Small intestine (tissue), 7 donors: ENCODE measurements around the gene TNFRSF6B. TPM values are rescaled to one million over a fixed set of nuclear protein-coding genes. Genes with fewer than 3 reads are reported as not detected.
"Not testable (repeated sequence)": the region's sequence is repeated elsewhere in the genome, so short reads cannot be mapped to it uniquely, and the experiment has no call there.

Source experiments
- DNase-seq, 2 donors: peaks; one replicate each; pipeline versions ENCODE4 v3.0.0 to v3.0.0-alpha.2; 2013
- FAIRE-seq: peaks from 2 replicates; lab custom pipeline; 2012; peaks lifted over from hg19 to GRCh38; lab: Jason Lieb, UNC
- H3K27ac ChIP-seq, 3 donors: one replicate each; pipeline ENCODE4 v1.5.1; 2013; ENCODE audit warnings: low read length in 2 of 3, mild to moderate bottlenecking in 2 of 3, control low read depth in 1 of 3, inconsistent platforms in 1 of 3, low read depth in 1 of 3, moderate library complexity in 1 of 3
- H3K27me3 ChIP-seq, 3 donors: one replicate each; pipeline ENCODE4 v1.6.1; 2013; ENCODE audit warnings: low read length in 3 of 3, inconsistent platforms in 1 of 3; ENCODE audit not compliant: control insufficient read depth in 3 of 3, insufficient read depth in 3 of 3
- H3K36me3 ChIP-seq, 3 donors: one replicate each; pipeline ENCODE4 v1.6.1; 2013; ENCODE audit warnings: low read length in 3 of 3, inconsistent platforms in 1 of 3, low read depth in 1 of 3, mild to moderate bottlenecking in 1 of 3, moderate library complexity in 1 of 3; ENCODE audit not compliant: control insufficient read depth in 3 of 3, insufficient read depth in 2 of 3
- H3K4me1 ChIP-seq, 3 donors: one replicate each; pipeline ENCODE4 v1.6.1; 2013; ENCODE audit warnings: low read length in 2 of 3, inconsistent platforms in 1 of 3, low read depth in 1 of 3, mild to moderate bottlenecking in 1 of 3, moderate library complexity in 1 of 3; ENCODE audit not compliant: control insufficient read depth in 3 of 3, insufficient read depth in 2 of 3
- H3K4me3 ChIP-seq, 3 donors: one replicate each; pipeline ENCODE4 v1.5.1; 2013; ENCODE audit warnings: low read length in 3 of 3, control low read depth in 1 of 3, inconsistent platforms in 1 of 3, low read depth in 1 of 3, mild to moderate bottlenecking in 1 of 3, moderate library complexity in 1 of 3
- H3K9me3 ChIP-seq, 2 donors: one replicate each; pipeline ENCODE4 v1.6.1; 2013; ENCODE audit warnings: low read depth in 1 of 2, low read length in 1 of 2; ENCODE audit not compliant: control insufficient read depth in 2 of 2, insufficient read depth in 1 of 2
- WGBS, 3 donors: extraction: QIAGEN DNeasy Blood & Tissue Kit; methylation state at CpG; one replicate each; pipeline ENCODE4 v1.1.7; 2013; 5-methylcytosine and 5-hydroxymethylcytosine counted together
- polyA plus RNA-seq, 4 donors: library from polyadenylated mRNA; stranded (reverse) in 3 of 4; unstranded in 1 of 4; fragments of 200-250 nt in 3 of 4; fragments of 120-200 nt in 1 of 4; gene quantifications; one replicate each; pipeline versions ENCODE4 v1.2.1 to v1.2.3, GENCODE V29; 2013
- donor health status: healthy with polysubstance abuse.
- donor health status: control.
- donor health status: control.
- donor health status: Bipolar disorder and iron deficiency.
- donor health status: healthy.

Gene TNFRSF6B
- polyA plus RNA-seq, 4 donors = 1.9 to 15.9 (median 5.8) TPM

DNA sequence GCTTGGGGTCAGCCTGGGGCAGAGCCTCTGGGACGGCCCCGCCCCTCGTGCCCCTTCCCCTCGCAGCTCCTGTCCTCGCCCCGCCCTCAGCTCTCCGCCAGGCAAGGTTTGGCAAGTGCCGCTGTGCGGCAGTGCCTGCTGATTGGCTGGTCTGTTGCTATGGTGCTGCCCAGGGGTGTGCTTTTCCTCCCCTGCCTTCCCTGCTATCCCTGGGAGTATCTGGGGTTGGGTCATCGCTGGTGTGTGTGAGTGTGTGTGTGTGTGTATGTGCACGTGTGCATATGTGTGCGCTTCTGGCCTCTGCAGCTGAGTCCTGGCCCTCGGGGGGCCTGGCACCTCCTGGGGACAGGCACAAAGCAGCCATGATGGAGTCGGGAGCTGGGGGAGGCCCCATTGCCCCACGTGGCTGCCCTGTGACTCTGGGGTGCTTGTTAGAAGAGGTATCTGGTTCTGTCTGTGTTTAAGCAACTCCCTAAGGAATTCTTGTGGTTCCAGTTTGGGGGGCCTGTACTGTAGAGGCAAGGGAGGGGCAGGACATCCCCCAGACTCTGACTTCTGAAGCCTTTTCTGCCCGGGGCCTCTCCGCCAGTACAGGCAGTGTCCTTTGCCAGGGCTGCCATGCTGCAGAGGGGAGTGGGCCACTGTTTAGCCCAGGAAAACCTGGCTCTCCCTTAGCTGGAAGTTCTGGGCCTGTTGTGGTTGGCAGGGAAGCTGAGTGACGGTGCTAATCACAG lies 31.4 kb upstream of the TNFRSF6B start:
- Histone ChIP-seq H3K4me3 (no peak overlapping the region), H3K9me3 (no peaks in the 10 kb centered on the region), H3K36me3 (peaks cover 6 to 77% (median 12%) of the 10 kb centered on the region in 3 donors), H3K27me3 (no peaks in the 10 kb centered on the region), H3K27ac (no peak overlapping the region), H3K4me1 (no peaks in the 10 kb centered on the region)
- FAIRE-seq = no peak
- DNase-seq = no peak
- 76 to 89% (median 81%) methylated on average over 16 to 18 of the region's 18 CpGs for WGBS, 3 donors

DNA sequence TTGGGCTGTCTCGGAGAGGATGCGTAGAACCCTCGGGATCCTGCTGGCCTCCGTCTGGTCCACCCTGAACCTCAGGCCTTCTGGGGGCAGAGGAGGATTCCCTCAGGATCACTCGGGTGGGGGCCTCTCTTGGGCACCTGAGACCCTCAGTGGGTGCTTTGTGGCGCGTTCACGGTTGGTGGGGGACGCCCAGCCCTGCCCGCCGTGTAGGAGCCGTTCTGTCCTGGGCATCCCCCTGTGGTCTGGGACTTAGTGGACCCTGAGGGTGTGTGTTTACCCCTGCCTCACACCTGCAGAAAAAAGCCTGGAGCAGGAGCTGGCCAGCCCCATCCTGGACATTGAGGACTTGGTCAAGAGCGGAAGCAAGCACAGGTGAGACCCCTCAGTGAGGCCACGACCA lies 30.7 kb upstream of the TNFRSF6B start:
- H3K9me3 ChIP-seq = no peaks in the 10 kb centered on the region
- DNase-seq (no peak), FAIRE-seq (no peak)
- no peak overlapping the region for H3K4me3 ChIP-seq
- H3K36me3 ChIP-seq = peaks cover 6 to 78% (median 12%) of the 10 kb centered on the region in 3 donors
- H3K27me3 ChIP-seq = no peaks in the 10 kb centered on the region
- H3K4me1 ChIP-seq = no peaks in the 10 kb centered on the region
- H3K27ac ChIP-seq = no peak overlapping the region
- 96 to 97% (median 97%) methylated on average over 14 of the region's 14 CpGs for WGBS, 3 donors

DNA sequence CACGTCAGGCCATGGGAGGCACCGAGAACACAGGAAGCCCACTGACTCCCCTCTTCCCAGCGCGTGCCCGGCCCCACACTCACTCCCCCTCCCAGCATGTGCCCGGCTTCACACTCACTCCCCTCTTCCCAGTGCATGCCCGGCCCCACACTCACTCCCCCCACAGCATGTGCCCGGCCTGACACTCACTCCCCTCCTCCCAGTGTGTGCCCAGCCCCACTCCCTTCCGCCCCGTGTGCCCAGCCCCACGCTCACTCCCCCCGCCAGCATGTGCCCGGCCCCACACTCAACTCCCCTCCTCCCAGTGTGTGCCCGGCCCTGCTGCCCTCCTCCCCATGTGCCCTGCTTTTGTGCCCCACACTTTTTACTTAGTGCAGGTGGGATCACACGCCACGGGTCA lies 28.6 kb upstream of the TNFRSF6B start:
- no peaks in the 10 kb centered on the region for H3K4me1 ChIP-seq
- no peak overlapping the region for H3K4me3 ChIP-seq
- DNase-seq (no peak), FAIRE-seq (no peak)
- no peak overlapping the region for H3K27ac ChIP-seq
- no peaks in the 10 kb centered on the region for H3K27me3 ChIP-seq
- H3K9me3 ChIP-seq = no peaks in the 10 kb centered on the region
- peaks cover 3 to 66% (median 15%) of the 10 kb centered on the region in 3 donors for H3K36me3 ChIP-seq
- 93 to 97% (median 97%) methylated on average over 14 to 16 of the region's 16 CpGs for WGBS, 3 donors

DNA sequence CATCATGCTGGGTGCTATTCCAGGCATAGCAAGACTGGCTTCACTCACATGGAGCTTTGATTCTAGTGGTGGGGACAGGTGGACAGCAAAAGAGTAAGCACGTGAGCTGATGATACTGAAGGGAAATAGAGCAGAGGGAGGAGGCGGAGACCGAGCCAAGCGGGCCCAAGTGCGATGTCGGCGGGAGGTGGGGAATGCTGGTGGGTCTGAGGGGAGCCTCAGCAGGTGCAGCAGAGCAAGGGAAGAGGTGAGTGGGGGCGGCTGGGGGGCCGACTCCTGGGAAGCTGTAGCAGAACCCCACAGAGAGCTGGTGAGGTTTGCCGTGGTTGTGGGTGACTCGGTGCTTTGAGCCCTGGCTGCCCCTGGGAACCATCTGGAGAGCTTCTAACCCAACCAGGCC lies 28.1 kb upstream of the TNFRSF6B start:
- FAIRE-seq (no peak), DNase-seq (no peak)
- Histone ChIP-seq H3K9me3 (no peaks in the 10 kb centered on the region), H3K27me3 (no peaks in the 10 kb centered on the region), H3K4me3 (no peak overlapping the region), H3K4me1 (no peaks in the 10 kb centered on the region), H3K27ac (no peak overlapping the region), H3K36me3 (peaks cover 0 to 62% (median 14%) of the 10 kb centered on the region in 3 donors)
- 92 to 95% (median 93%) methylated on average over 11 of the region's 11 CpGs for WGBS, 3 donors

DNA sequence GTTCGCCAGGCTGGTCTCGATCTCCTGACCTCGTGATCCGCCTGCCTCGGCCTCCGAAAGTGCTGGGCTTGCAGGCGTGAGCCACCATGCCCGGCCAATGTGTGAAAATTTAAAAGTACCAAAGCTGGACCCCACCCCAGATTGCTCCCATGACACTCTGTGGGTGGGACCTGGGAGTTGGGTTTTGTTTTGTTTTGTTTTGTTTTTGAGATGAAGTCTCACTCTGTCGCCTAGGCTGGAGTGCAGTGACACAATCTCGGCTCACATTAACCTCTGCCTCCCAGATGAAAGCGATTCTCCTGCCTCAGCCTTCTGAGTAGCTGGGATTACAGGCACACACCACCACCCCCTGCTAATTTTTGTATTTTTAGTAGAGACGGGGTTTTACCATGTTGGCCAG lies 24.8 kb upstream of the TNFRSF6B start:
- not testable (repeated sequence) for H3K27ac ChIP-seq, FAIRE-seq, H3K4me3 ChIP-seq, H3K4me1 ChIP-seq, H3K9me3 ChIP-seq, H3K27me3 ChIP-seq, DNase-seq
- 93 to 97% (median 96%) methylated on average over 12 of the region's 12 CpGs for WGBS, 3 donors
- H3K36me3 ChIP-seq = peaks cover 0 to 55% (median 13%) of the 10 kb centered on the region in 3 donors

DNA sequence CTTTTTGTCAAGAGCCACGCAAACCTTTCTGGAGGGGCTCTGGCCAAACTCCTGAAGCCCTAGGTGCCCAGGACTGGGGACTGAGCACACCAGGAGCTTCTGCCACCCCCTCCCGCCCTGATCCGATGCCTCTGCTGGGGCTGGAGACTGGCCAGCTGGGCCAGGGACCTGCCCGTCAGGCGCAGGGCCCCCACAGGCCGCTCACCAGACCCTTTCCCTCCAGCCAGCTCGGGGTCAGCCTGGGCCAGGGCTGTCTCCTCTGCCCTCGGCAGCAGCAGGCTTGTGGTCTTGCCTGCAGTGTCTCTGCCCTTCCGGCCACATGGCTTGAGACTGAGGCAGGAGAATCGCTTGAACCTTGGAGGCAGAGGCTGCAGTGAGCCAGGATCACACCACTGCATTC lies 23.8 kb upstream of the TNFRSF6B start:
- DNase-seq (no peak), FAIRE-seq (no peak)
- Histone ChIP-seq H3K4me3 (no peak overlapping the region), H3K27me3 (no peaks in the 10 kb centered on the region), H3K36me3 (peaks cover 0 to 53% (median 8%) of the 10 kb centered on the region in 3 donors), H3K4me1 (no peaks in the 10 kb centered on the region), H3K27ac (no peak overlapping the region), H3K9me3 (no peaks in the 10 kb centered on the region)
- 93 to 100% (median 99%) methylated on average over 9 to 10 of the region's 10 CpGs for WGBS, 3 donors

DNA sequence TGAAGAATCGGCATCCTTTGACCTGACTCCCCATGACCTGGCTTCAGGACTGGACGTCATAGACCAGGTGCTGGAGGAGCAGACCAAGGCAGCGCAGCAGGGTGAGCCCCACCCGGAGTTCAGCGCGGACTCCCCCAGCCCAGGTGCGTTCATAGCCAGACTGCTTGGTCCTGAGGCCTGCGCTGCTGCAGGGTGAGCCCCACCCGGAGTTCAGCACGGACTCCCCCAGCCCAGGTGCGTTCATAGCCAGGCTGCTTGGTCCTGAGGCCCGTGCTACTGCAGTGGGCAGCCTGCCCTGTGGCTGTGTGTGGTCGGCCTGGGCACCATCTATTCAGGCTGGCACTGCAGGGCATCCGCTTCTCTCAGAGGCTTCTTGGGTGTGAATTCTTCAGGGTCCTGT lies 22.5 kb upstream of the TNFRSF6B start:
- Histone ChIP-seq H3K4me3 (no peak overlapping the region), H3K36me3 (peaks cover 0 to 52% (median 2%) of the 10 kb centered on the region in 3 donors), H3K4me1 (no peaks in the 10 kb centered on the region), H3K9me3 (no peaks in the 10 kb centered on the region), H3K27me3 (no peaks in the 10 kb centered on the region), H3K27ac (no peak overlapping the region)
- 90 to 97% (median 94%) methylated on average over 14 of the region's 14 CpGs for WGBS, 3 donors
- no peak for FAIRE-seq
- no peak for DNase-seq

DNA sequence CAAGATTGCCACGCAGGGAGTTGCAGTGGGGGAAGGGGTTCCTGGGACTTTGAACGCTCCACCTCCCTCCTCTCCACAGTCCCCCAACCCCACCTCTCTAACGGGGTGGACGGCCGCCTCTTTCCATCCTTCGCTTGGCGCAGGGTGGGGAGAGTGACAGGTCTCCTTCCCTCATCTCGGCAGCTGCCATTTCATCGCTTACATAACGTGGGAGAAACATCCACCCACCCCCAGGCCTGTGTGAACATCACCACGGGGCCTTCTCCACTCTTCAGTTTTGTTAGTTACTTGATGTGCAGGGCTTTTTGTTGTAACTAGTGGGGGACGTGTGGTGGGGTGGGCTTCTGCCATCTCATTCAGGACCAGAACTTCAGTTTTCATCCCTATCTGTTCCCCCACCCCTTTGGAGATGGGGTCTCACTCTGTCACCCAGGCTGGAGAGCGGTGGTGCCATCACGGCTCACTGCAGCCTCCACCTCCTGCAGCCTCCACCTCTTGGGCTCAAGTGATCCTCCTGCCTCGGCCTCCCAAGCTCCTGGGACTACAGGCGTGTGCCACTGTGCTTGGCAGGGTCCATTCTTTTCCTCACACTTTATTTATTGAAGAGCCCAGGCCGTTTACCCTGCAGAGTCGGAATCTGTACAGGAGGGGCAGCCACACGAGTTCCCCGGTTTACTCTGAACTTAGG lies 20.6 kb upstream of the TNFRSF6B start:
- Histone ChIP-seq H3K27ac (no peak overlapping the region), H3K4me3 (no peak overlapping the region), H3K36me3 (peaks cover 3 to 66% (median 5%) of the 10 kb centered on the region in 3 donors), H3K4me1 (no peaks in the 10 kb centered on the region), H3K27me3 (no peaks in the 10 kb centered on the region), H3K9me3 (no peaks in the 10 kb centered on the region)
- DNase-seq (no peak), FAIRE-seq (no peak)
- 93 to 95% (median 93%) methylated on average over 18 to 20 of the region's 20 CpGs for WGBS, 3 donors
